ENCODE data around the gene TMEM63C.

Gene TMEM63C

GRCh38 chr14:77181603-77182437 lies at the start of gene TMEM63C:
TSS of gene TMEM63C (plus strand) at chr14:77181798. CDS start at chr14:77218814, 37,016 bp downstream.
- peak; percentile 91 for DNase-seq

- no peak for DNase-seq
Measured at GRCh38 chr14:77131871-77132486, 49.6 kb upstream of the TMEM63C start.

- no peak for DNase-seq
Measured at GRCh38 chr14:77133720-77134338, 47.8 kb upstream of the TMEM63C start.

GRCh38 chr14:77139022-77139421 lies 42.6 kb upstream of the TMEM63C start:
- DNase-seq: no peak

- DNase-seq: peak; percentile 33
Measured at GRCh38 chr14:77139540-77140358, 41.8 kb upstream of the TMEM63C start.

GRCh38 chr14:77140359-77141213 lies 41.0 kb upstream of the TMEM63C start:
- DNase-seq: peak; percentile 19

- DNase-seq: peak; percentile 67
Measured at GRCh38 chr14:77141214-77142004, 40.2 kb upstream of the TMEM63C start, which contains the start of gene ZDHHC22. TSS of gene ZDHHC22 (minus strand) at chr14:77141791. CDS start at chr14:77139738, 2,053 bp downstream.

- DNase-seq: no peak
Measured at GRCh38 chr14:77142005-77142800, 39.4 kb upstream of the TMEM63C start.

- DNase-seq: no peak
Measured at GRCh38 chr14:77143071-77143470, 38.5 kb upstream of the TMEM63C start.

- DNase-seq: no peak
Measured at GRCh38 chr14:77144412-77145115, 37.0 kb upstream of the TMEM63C start.

GRCh38 chr14:77145975-77146740 lies 35.4 kb upstream of the TMEM63C start:
- DNase-seq: no peak

- DNase-seq: peak; percentile 17
Measured at GRCh38 chr14:77148510-77149231, 32.9 kb upstream of the TMEM63C start.

- DNase-seq: no peak
Measured at GRCh38 chr14:77151245-77151644, 30.4 kb upstream of the TMEM63C start.

GRCh38 chr14:77151918-77152588 lies 29.5 kb upstream of the TMEM63C start:
- DNase-seq: peak; percentile 17

GRCh38 chr14:77153802-77154201 lies 27.8 kb upstream of the TMEM63C start:
- no peak for DNase-seq

- no peak for DNase-seq
Measured at GRCh38 chr14:77154421-77154820, 27.2 kb upstream of the TMEM63C start.

GRCh38 chr14:77155083-77155482 lies 26.5 kb upstream of the TMEM63C start:
- no peak for DNase-seq
